SU-DHL-6 (cell line): Measurements from ENCODE around the gene UPK3BL2.
A peak's percentile ranks its signal among the peaks of the same experiment; 100 is the strongest.
"Not testable (repeated sequence)": the region's sequence is repeated elsewhere in the genome, so short reads cannot be mapped to it uniquely, and the experiment has no call there.

Source experiments
- H2AFZ ChIP-seq: fragments of 200-600 bp; sonication (generic); 2 replicates; pipeline ENCODE4 v1.6.1; 2014; ENCODE audit warnings: low read depth, mild to moderate bottlenecking, moderate library complexity, mixed read lengths, antibody characterized with exemption, low read length; ENCODE audit not compliant: severe bottlenecking
- H3F3A ChIP-seq: fragments of 200-600 bp; shearing (Covaris generic); 2 replicates; pipeline ENCODE4 v1.6.0; 2016; ENCODE audit warnings: antibody characterized with exemption, mild to moderate bottlenecking; ENCODE audit not compliant: insufficient read depth
- H3K27ac ChIP-seq: fragments of 200-600 bp; sonication (generic); 2 replicates; pipeline ENCODE4 v1.5.1; 2016; ENCODE audit warnings: low read depth, mild to moderate bottlenecking, low read length, moderate library complexity, mixed read lengths
- H3K27me3 ChIP-seq: fragments of 200-600 bp; sonication (generic), shearing (Covaris generic); 2 replicates; pipeline ENCODE4 v1.6.0; 2014; ENCODE audit warnings: mild to moderate bottlenecking, low read length
- H3K36me3 ChIP-seq: fragments of 200-600 bp; sonication (generic); 2 replicates; pipeline ENCODE4 v1.6.1; 2014; ENCODE audit warnings: mild to moderate bottlenecking, low read length, mixed read lengths
- H3K4me2 ChIP-seq: fragments of 300-600, 200-600 bp; shearing (Covaris generic), sonication (generic); 2 replicates; pipeline ENCODE4 v1.6.0; 2014; ENCODE audit warnings: low read length, low read depth, mild to moderate bottlenecking; ENCODE audit not compliant: poor library complexity, severe bottlenecking
- H3K4me3 ChIP-seq: fragments of 200-600 bp; sonication (generic); 2 replicates; pipeline ENCODE4 v1.5.1; 2014; ENCODE audit warnings: antibody characterized with exemption, low read length, mild to moderate bottlenecking, mixed read lengths; ENCODE audit not compliant: insufficient read depth, poor library complexity, severe bottlenecking
- H3K79me2 ChIP-seq: fragments of 200-600 bp; sonication (generic); 2 replicates; pipeline ENCODE4 v1.6.1; 2014; ENCODE audit warnings: mild to moderate bottlenecking, low read length, moderate library complexity; ENCODE audit not compliant: insufficient read depth
- H3K9ac ChIP-seq: fragments of 200-600 bp; sonication (generic); 2 replicates; pipeline ENCODE4 v1.7.0; 2014; ENCODE audit warnings: mild to moderate bottlenecking, low read length
- H3K9me2 ChIP-seq: fragments of 200-600 bp; sonication (generic); replicated peaks from 2 replicates; pipeline ENCODE4 v1.6.1; 2014; ENCODE audit warnings: low read length; ENCODE audit not compliant: insufficient read depth
- H3K9me3 ChIP-seq: fragments of 200-600 bp; sonication (generic); 2 replicates; pipeline ENCODE4 v1.6.1; 2014; ENCODE audit warnings: low read length, mixed read lengths; ENCODE audit not compliant: insufficient read depth
- H4K20me1 ChIP-seq: fragments of 200-600 bp; sonication (generic); 2 replicates; pipeline ENCODE4 v1.6.1; 2014; ENCODE audit warnings: low read depth, mild to moderate bottlenecking, antibody characterized with exemption, low read length, moderate library complexity, mixed read lengths

The UPK3BL2 gene

GRCh38 chr7:102520797-102521196 is 22.7 kb downstream of the UPK3BL2 start:
- not testable (repeated sequence) for H3F3A ChIP-seq, H4K20me1 ChIP-seq, H3K9me3 ChIP-seq, H3K4me3 ChIP-seq, H3K4me2 ChIP-seq, H2AFZ ChIP-seq, H3K27me3 ChIP-seq, H3K79me2 ChIP-seq, H3K9me2 ChIP-seq, H3K27ac ChIP-seq, H3K36me3 ChIP-seq, H3K9ac ChIP-seq

GRCh38 chr7:102517550-102518147 is 25.8 kb downstream of the UPK3BL2 start, which contains the start of gene RASA4B:
RASA4B (minus strand) TSS chr7:102517777; CDS start chr7:102517710, 67 bp downstream.
- H3K4me2 ChIP-seq, result peak within 1 kb of the TSS; percentile 41

GRCh38 chr7:102516951-102517350 is 26.5 kb downstream of the UPK3BL2 start:
- H3F3A ChIP-seq, H3K4me2 ChIP-seq, H3K9me3 ChIP-seq, H3K9me2 ChIP-seq, H3K79me2 ChIP-seq, H3K4me3 ChIP-seq, H3K9ac ChIP-seq, H3K36me3 ChIP-seq, H3K27me3 ChIP-seq, H2AFZ ChIP-seq, H4K20me1 ChIP-seq, H3K27ac ChIP-seq: not testable (repeated sequence)

More at GRCh38 chr7:102517550-102518147, 25.8 kb downstream of the UPK3BL2 start, which contains the start of gene RASA4B:
- H4K20me1 ChIP-seq, H3K36me3 ChIP-seq, H3K27ac ChIP-seq, H3K9me3 ChIP-seq, H3K79me2 ChIP-seq, H3K27me3 ChIP-seq, H3F3A ChIP-seq, H2AFZ ChIP-seq, H3K9me2 ChIP-seq: not testable (repeated sequence)
- peak within 1 kb of the TSS; percentile 43 for H3K4me3 ChIP-seq
- 0 out of 2 replicates have a peak within 1 kb of the TSS, but pooled peaks have one; percentile 24 for H3K9ac ChIP-seq

- H3F3A ChIP-seq, H3K9me2 ChIP-seq, H3K4me3 ChIP-seq, H3K9me3 ChIP-seq, H2AFZ ChIP-seq, H3K4me2 ChIP-seq, H3K27ac ChIP-seq, H3K9ac ChIP-seq, H3K36me3 ChIP-seq, H3K27me3 ChIP-seq, H4K20me1 ChIP-seq, H3K79me2 ChIP-seq: not testable (repeated sequence)
Measured at GRCh38 chr7:102515889-102516288, 27.6 kb downstream of the UPK3BL2 start.

GRCh38 chr7:102514881-102515721 is 28.4 kb downstream of the UPK3BL2 start:
- H3K27me3 ChIP-seq, H3K79me2 ChIP-seq, H3K36me3 ChIP-seq, H3K4me2 ChIP-seq, H3K4me3 ChIP-seq, H3K9ac ChIP-seq, H3K27ac ChIP-seq, H3K9me2 ChIP-seq, H3F3A ChIP-seq, H2AFZ ChIP-seq, H4K20me1 ChIP-seq, H3K9me3 ChIP-seq: not testable (repeated sequence)

- not testable (repeated sequence) for H4K20me1 ChIP-seq, H3F3A ChIP-seq, H3K9ac ChIP-seq, H3K36me3 ChIP-seq, H3K4me2 ChIP-seq, H3K27ac ChIP-seq, H3K27me3 ChIP-seq, H3K9me3 ChIP-seq, H2AFZ ChIP-seq, H3K79me2 ChIP-seq, H3K9me2 ChIP-seq, H3K4me3 ChIP-seq
Measured at GRCh38 chr7:102512642-102513221, 30.8 kb downstream of the UPK3BL2 start.

- not testable (repeated sequence) for H3K36me3 ChIP-seq, H3K27me3 ChIP-seq, H3F3A ChIP-seq, H4K20me1 ChIP-seq, H3K27ac ChIP-seq, H3K4me2 ChIP-seq, H3K9ac ChIP-seq, H2AFZ ChIP-seq, H3K9me3 ChIP-seq, H3K79me2 ChIP-seq, H3K9me2 ChIP-seq, H3K4me3 ChIP-seq
Measured at GRCh38 chr7:102511860-102512522, 31.5 kb downstream of the UPK3BL2 start.
